Muscle of leg (tissue), 11 donors: Measurements from ENCODE around the gene THSD4. TPM values are rescaled to one million over a fixed set of nuclear protein-coding genes. Genes with fewer than 3 reads are reported as not detected.

Experiments used
- DNase-seq: peaks from one replicate; pipeline ENCODE4 v3.0.0; 2013
- H3K27ac ChIP-seq: one replicate; pipeline ENCODE4 v1.5.1; 2013; ENCODE audit warnings: mild to moderate bottlenecking, low read length, control low read depth
- H3K27me3 ChIP-seq: one replicate; pipeline ENCODE4 v1.6.1; 2013; ENCODE audit warnings: low read length; ENCODE audit not compliant: control insufficient read depth, insufficient read depth
- H3K36me3 ChIP-seq: one replicate; pipeline ENCODE4 v1.6.1; 2013; ENCODE audit warnings: low read length; ENCODE audit not compliant: control insufficient read depth, insufficient read depth
- H3K4me1 ChIP-seq: one replicate; pipeline ENCODE4 v1.6.1; 2013; ENCODE audit warnings: low read length; ENCODE audit not compliant: control insufficient read depth, insufficient read depth
- H3K4me3 ChIP-seq: one replicate; pipeline ENCODE4 v1.5.1; 2013; ENCODE audit warnings: low read length, control low read depth
- H3K9me3 ChIP-seq: replicated peaks from 2 replicates; pipeline ENCODE4 v1.6.1; 2013; ENCODE audit warnings: low read depth, low read length; ENCODE audit not compliant: control insufficient read depth
- WGBS: methylation state at CpG from one replicate; pipeline ENCODE4 v1.1.5; 2013; ENCODE audit warnings: missing lambda C conversion rate; ENCODE audit not compliant: insufficient coverage; 5-methylcytosine and 5-hydroxymethylcytosine counted together
- polyA plus RNA-seq, 8 donors: library from polyadenylated mRNA; unstranded; fragments of 120-200 nt; gene quantifications; one replicate each; pipeline versions ENCODE4 v1.2.1 to v1.2.3, GENCODE V29; 2013; ENCODE audit warnings: inconsistent platforms in 1 of 8, low replicate concordance in 1 of 8; ENCODE audit not compliant: insufficient read length in 8 of 8, insufficient read depth in 1 of 8
- total RNA-seq: library from RNA; stranded (reverse); fragments of 120-200 nt; gene quantifications from one replicate; pipeline ENCODE4 v1.2.4, GENCODE V29; 2013

THSD4 gene
- total and polyA plus RNA-seq, 9 donors, result 17.6 to 33.8 (median 25.5) TPM

DNA sequence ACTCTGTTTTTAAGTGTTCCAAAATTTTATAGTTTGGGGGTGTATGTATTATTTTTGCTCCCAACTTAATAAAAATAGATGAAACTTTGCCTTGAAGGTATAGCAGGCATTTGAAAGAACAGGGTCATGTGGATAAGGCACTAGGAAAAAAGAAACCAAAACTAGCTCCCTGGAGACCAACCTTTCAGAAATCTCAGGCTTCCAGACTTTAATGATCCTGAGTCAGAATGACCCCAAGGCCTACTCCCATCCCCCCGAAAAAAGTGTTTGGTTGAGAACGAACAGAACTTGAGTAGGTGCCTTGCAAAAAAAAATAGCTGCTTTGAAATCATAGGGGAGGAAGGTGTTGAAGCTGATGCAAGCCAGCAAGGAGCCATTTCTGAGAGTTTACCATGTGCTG lies 309.5 kb downstream of the THSD4 start:
- no peaks in the 10 kb centered on the region for H3K27me3 ChIP-seq
- no CpG with 5 or more reads among the region's 2 CpGs for WGBS
- peaks cover 10% of the 10 kb centered on the region for H3K4me1 ChIP-seq
- H3K4me3 ChIP-seq, result no peak overlapping the region
- no peaks in the 10 kb centered on the region for H3K9me3 ChIP-seq
- H3K27ac ChIP-seq, result no peak overlapping the region
- H3K36me3 ChIP-seq, result no peaks in the 10 kb centered on the region
- no peak for DNase-seq

DNA sequence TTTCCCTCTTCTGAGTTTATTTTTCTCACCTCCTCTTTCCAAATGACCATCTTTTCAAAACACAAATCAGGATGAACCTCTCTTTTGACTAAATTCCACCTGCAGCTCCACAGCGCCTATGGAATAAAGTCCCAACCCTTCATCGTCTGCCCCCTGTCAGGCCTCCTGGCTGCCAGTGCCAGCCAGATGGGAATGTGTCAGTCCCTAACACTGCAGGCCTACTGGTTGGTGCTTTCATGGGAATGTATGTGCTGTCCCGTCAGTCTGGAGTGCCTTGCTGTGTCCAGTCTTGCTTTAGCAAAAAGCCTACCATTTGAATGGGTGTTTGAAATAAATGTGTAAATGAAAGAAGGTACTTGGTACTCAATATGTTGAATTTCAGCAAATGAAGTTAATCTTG lies 310.1 kb downstream of the THSD4 start:
- no peaks in the 10 kb centered on the region for H3K36me3 ChIP-seq
- H3K27ac ChIP-seq, result no peak overlapping the region
- H3K9me3 ChIP-seq, result no peaks in the 10 kb centered on the region
- WGBS, result 100% methylated on average over 1 of the region's 3 CpGs
- no peak for DNase-seq
- peaks cover 10% of the 10 kb centered on the region for H3K4me1 ChIP-seq
- H3K27me3 ChIP-seq, result no peaks in the 10 kb centered on the region
- H3K4me3 ChIP-seq, result no peak overlapping the region

DNA sequence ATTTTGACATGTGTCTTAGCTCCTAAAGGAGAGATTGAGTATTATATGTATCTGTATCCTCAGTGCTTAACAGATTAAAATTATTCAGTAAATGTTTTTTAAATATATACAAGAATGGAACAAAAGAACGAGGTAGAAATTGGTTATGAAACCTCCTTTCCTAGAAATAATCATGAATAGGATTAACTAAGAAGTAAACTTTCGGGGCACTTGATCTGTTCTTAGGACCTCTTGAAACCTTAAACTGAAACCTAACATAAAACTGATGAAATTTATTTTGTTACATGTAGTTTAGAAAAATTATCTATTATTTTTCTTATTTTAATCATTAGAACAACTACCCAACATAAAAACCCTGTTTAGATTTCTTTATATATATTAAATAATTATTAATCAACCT lies 311.5 kb downstream of the THSD4 start:
- Histone ChIP-seq H3K4me3 (no peak overlapping the region), H3K27ac (no peak overlapping the region), H3K27me3 (no peaks in the 10 kb centered on the region), H3K4me1 (peaks cover 10% of the 10 kb centered on the region), H3K9me3 (no peaks in the 10 kb centered on the region), H3K36me3 (no peaks in the 10 kb centered on the region)
- no CpG with 5 or more reads among the region's 2 CpGs for WGBS
- no peak for DNase-seq

DNA sequence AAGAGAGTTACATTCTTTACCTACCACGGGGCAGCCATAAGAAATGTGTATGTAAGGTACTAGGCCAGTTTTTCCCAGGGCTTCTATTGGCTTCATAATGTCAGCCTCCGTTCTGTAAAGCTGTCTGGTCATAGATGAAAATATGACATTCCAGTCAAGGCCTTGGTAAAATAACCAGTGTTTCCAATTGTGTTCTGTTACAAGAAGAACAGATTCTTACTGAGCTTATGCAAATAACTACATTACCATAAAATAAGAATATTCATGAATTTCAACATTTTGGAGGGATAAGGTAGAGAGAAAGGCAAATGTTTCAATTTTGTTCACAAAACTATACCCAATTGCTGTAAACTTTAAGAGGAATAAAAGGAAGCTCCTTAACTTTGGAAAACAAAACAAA lies 315.5 kb downstream of the THSD4 start:
- H3K27ac ChIP-seq, result no peak overlapping the region
- no peaks in the 10 kb centered on the region for H3K27me3 ChIP-seq
- H3K4me3 ChIP-seq, result no peak overlapping the region
- WGBS, result no CpG with 5 or more reads among the region's 2 CpGs
- H3K9me3 ChIP-seq, result no peaks in the 10 kb centered on the region
- DNase-seq, result no peak
- H3K36me3 ChIP-seq, result no peaks in the 10 kb centered on the region
- H3K4me1 ChIP-seq, result no peaks in the 10 kb centered on the region

DNA sequence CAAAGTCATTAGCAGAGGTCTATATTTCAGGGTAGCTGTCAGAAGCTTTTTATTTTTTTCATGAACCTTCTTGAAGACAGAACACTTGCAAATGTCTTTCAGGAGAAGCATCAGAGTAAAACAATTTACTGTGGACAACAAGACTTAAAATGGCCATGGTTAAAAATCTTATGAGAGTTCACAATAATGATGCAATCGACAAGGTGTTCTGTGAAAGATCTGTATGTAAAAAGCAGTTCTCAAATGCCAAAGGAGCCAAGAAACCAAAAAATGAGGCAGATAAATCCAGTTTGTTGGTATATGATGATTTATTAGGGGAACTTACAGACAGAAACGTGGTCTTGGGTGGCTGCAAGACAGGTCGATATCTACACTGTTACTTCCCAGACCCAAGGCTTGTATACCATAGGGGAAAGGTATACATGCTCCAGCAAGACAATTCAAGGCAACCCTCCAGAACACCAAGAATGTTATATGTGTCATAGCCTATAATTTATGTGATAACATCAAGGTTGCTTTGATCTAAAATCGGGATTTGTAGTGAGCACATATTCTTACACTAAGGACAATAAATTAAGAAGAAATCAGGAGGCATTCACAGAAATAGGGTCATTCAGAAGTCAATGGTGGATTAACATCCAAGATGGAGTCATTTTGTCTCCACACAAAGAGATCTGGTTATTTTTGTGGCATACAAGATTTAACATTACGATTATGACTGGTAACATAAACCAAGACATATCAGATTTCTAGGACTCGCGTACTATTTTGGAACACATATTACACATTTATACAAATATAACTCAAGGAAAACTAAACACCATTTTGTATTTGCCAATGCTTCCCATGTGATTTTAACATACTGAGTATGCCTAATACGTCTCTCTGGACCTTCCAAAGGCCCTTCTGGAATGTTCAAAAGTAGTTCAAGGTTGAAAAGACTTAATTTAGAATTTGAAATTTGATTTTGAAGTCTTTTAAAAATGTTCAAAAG lies 316.4 kb downstream of the THSD4 start:
- H3K4me1 ChIP-seq, result no peaks in the 10 kb centered on the region
- H3K27ac ChIP-seq, result no peak overlapping the region
- no peaks in the 10 kb centered on the region for H3K9me3 ChIP-seq
- no peak for DNase-seq
- 61% methylated on average over 4 of the region's 8 CpGs for WGBS
- no peaks in the 10 kb centered on the region for H3K36me3 ChIP-seq
- H3K4me3 ChIP-seq, result no peak overlapping the region
- H3K27me3 ChIP-seq, result no peaks in the 10 kb centered on the region

DNA sequence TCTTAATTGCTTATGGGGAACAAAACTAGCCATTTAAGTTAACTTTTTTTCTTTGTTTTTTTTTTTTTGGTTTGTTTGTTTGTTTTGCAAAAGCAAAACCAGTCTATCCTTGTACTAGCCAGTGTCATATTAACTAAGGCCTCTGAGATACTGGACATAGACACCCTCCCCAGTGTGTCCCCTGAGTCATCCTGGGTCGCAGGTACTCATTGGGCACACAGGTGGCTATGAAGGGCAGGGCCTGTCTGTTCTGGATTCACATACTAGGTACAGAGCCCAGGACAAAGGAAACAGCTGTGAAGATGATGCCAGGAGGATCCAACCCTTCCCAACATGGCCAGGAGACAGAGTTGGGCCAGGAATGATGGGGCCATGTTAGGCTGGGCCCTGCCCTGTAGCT lies 318.1 kb downstream of the THSD4 start:
- Histone ChIP-seq H3K36me3 (no peaks in the 10 kb centered on the region), H3K9me3 (no peaks in the 10 kb centered on the region), H3K27ac (no peak overlapping the region), H3K4me3 (no peak overlapping the region), H3K4me1 (no peaks in the 10 kb centered on the region), H3K27me3 (no peaks in the 10 kb centered on the region)
- DNase-seq, result no peak
- WGBS, result no CpG with 5 or more reads among the region's 1 CpG

DNA sequence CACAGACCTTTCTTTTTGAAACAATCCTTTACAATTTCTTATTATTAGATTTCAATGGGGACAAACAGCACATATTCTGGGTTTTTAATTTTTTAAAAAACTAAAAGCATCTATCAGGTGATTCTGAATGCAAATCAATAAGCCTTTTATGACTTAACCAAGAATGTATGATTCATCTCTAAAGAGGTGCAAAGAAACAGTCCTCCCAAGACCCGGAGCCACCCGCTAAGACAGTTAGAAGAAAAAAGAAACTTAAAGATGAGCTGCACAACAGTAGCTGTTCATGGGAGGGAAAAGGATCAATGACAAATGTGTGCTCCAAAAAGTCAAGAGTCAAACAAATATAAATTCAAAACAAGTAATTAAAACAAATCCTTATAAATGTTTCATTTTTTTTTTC lies 319.5 kb downstream of the THSD4 start:
- DNase-seq, result no peak
- Histone ChIP-seq H3K4me1 (no peaks in the 10 kb centered on the region), H3K4me3 (no peak overlapping the region), H3K27me3 (no peaks in the 10 kb centered on the region), H3K36me3 (no peaks in the 10 kb centered on the region), H3K27ac (no peak overlapping the region), H3K9me3 (no peaks in the 10 kb centered on the region)
- no CpG with 5 or more reads among the region's 2 CpGs for WGBS

DNA sequence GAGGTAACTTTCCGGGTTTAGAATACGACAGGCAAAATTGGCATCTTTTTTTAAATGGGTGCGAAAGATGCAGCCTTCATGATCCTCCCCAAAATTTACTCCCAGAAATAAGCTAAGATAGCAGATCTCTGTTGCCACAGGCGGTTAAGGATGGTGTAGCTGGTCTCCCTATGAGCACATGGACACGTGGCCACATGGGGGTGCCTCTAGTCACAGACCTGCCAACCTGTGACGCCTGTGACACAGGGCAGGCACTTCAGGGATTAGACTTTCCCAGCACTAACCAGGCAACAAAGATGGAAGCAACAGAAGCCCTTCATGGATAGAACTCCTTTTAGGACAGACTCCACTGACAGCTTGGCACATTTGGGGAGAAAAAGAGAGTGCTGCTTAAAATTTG lies 320.3 kb downstream of the THSD4 start:
- no peaks in the 10 kb centered on the region for H3K36me3 ChIP-seq
- WGBS, result no CpG with 5 or more reads among the region's 6 CpGs
- H3K9me3 ChIP-seq, result no peaks in the 10 kb centered on the region
- no peaks in the 10 kb centered on the region for H3K27me3 ChIP-seq
- H3K27ac ChIP-seq, result no peak overlapping the region
- no peak overlapping the region for H3K4me3 ChIP-seq
- H3K4me1 ChIP-seq, result no peaks in the 10 kb centered on the region
- DNase-seq, result no peak

DNA sequence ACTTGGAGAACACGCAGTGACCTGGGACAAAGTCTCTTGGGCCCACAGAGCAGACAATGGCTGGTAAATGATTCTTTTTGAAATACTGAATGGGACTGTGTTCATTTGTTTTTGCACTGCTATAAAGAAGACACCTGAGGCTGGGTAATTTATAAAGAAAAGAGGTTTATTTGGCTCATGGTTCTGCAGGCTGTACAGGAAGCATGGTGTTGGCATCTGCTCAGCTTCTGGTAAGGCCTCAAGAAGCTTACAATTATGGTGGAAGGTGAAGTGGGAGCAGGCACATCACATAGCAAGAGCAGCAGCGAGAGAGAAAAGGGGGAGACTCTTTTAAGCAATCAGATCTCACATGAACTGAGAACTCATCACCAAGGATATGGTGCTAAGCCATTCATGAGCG lies 321.6 kb downstream of the THSD4 start:
- no peaks in the 10 kb centered on the region for H3K4me1 ChIP-seq
- no peaks in the 10 kb centered on the region for H3K9me3 ChIP-seq
- no peaks in the 10 kb centered on the region for H3K27me3 ChIP-seq
- no peaks in the 10 kb centered on the region for H3K36me3 ChIP-seq
- DNase-seq, result no peak
- H3K27ac ChIP-seq, result no peak overlapping the region
- H3K4me3 ChIP-seq, result no peak overlapping the region
- 92% methylated on average over 2 of the region's 3 CpGs for WGBS

DNA sequence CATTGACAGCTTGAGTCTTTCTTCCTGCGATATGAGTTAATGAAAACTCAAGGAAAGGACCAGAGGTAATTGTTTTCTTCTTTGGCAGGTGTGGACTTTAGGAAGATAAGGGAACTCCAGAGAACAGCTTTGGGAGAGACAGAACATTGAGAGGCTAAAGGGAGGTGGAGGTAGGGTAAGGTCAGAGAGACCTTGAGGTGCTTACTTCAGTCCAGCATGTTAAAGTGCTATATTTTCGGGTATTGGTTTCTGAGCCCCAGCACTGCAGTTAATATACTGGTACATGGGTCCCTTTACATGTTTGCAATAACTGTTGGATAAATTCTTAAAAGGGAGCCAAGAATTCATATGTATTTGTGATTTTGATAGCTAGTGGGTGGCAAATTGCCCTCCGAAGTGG lies 322.1 kb downstream of the THSD4 start:
- Histone ChIP-seq H3K4me1 (no peaks in the 10 kb centered on the region), H3K27ac (no peak overlapping the region), H3K9me3 (no peaks in the 10 kb centered on the region), H3K4me3 (no peak overlapping the region), H3K36me3 (no peaks in the 10 kb centered on the region), H3K27me3 (no peaks in the 10 kb centered on the region)
- 100% methylated on average over 1 of the region's 3 CpGs for WGBS
- DNase-seq, result no peak
